Activated CD8-positive, alpha-beta T cell treated with anti-CD3 and anti-CD28 coated beads, Interleukin-2, amount 10 ng/mL, durations not matched to agents 7 days and 5 days (primary cell): ENCODE measurements around the gene HIPK3. TPM values are rescaled to one million over a fixed set of nuclear protein-coding genes. Genes with fewer than 3 reads are reported as not detected.
"Not testable (repeated sequence)": the region's sequence is repeated elsewhere in the genome, so short reads cannot be mapped to it uniquely, and the experiment has no call there.

ENCODE experiments used
- ATAC-seq: fragments of 150-1000 bp; cut with Tn5 transposase; one replicate; pipeline ENCODE4 v1.10.0; 2021; ENCODE audit warnings: moderate library complexity
- CTCF ChIA-PET: fragments of 350-600 bp; sonication (Branson Sonifier 250); formaldehyde crosslinking; loops from one replicate; lab custom pipeline; 2021; ENCODE audit warnings: antibody characterized with exemption; lab: Charles Lee
- POLR2A ChIA-PET: fragments of 350-600 bp; sonication (Branson Sonifier 250); formaldehyde crosslinking; loops from one replicate; lab custom pipeline; 2021; ENCODE audit warnings: antibody characterized with exemption; lab: Charles Lee
- DNase-seq: peaks from one replicate; pipeline ENCODE4 v3.0.0-alpha.2; 2020
- H3K27ac Mint-ChIP-seq: one replicate; pipeline ENCODE4 v1.8.0; 2021; ENCODE audit warnings: mild to moderate bottlenecking, mixed read lengths
- H3K27me3 Mint-ChIP-seq: one replicate; pipeline ENCODE4 v1.8.0; 2021; ENCODE audit warnings: low read depth, mixed read lengths
- H3K36me3 Mint-ChIP-seq: one replicate; pipeline ENCODE4 v1.8.0; 2021; ENCODE audit warnings: low read depth, mixed read lengths
- H3K4me1 Mint-ChIP-seq: one replicate; pipeline ENCODE4 v1.8.0; 2021; ENCODE audit warnings: low read depth, mixed read lengths
- H3K4me3 Mint-ChIP-seq: one replicate; pipeline ENCODE4 v1.8.0; 2021; ENCODE audit warnings: mild to moderate bottlenecking, mixed read lengths
- H3K9me3 Mint-ChIP-seq: one replicate; pipeline ENCODE4 v1.8.0; 2022; ENCODE audit warnings: mixed read lengths; ENCODE audit not compliant: insufficient read depth
- total RNA-seq, 2 experiments: library from RNA; stranded (reverse); gene quantifications; one replicate each; pipeline ENCODE4 v1.2.3, GENCODE V29; 2021

Gene HIPK3
- total RNA-seq, 2 experiments from 2014 or later, result 36.9 to 37.7 TPM

DNA sequence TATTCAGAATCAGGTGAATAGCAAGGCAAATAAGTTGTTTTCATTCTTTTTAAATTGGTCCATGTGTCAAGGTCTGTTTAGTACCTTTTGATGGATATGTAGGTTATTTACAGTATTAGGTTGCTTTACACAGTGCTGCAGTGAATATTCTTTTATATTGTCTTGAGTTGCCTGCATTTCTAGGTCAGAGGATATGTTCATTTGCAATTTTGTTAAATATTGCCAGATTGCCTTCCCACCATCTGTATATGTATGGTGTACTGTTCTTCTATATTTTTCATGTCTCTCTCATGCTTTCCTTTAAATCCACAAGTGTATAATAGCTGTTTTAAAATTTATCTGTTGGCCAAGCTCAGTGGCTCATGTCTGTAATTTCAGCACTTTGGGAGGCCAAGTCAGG lies 24.6 kb downstream of the HIPK3 start:
- H3K9me3 Mint-ChIP-seq, result no peaks in the 10 kb centered on the region

DNA sequence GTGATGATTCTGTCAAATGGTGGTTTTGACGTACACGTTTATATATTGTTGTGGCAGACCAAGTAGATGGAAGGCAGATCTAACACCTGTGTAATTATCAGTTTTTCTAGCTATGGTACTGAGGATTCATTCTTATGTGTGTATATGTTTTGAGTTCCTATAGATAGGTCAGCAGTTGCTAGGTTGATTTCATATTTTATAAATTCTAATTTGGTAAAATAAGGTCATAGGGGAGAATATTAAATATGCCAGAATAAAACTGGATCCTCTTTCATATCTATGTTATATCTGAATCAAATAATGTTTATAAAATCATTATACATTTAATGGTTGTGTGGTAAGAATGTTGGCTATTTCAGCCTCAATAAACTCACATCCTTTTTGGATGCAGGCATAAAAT lies 27.6 kb downstream of the HIPK3 start:
- DNase-seq (no peak), ATAC-seq (no peak)
- Mint-ChIP-seq H3K4me1 (peaks cover 6% of the 10 kb centered on the region), H3K36me3 (peaks cover 14% of the 10 kb centered on the region), H3K4me3 (no peak overlapping the region), H3K27ac (no peak overlapping the region), H3K27me3 (no peaks in the 10 kb centered on the region), H3K9me3 (no peaks in the 10 kb centered on the region)
- CTCF ChIA-PET, result no interaction called here
- POLR2A ChIA-PET, result no interaction called here

More for the DNA sequence above, 24.6 kb downstream of the HIPK3 start:
- H3K27me3 Mint-ChIP-seq, result no peaks in the 10 kb centered on the region
- CTCF ChIA-PET, result interaction anchor here (1.1 kb wide), 1 partner anchor 17 kb away, joined by 3 read pairs; no protein-coding TSS in a partner anchor
- H3K27ac Mint-ChIP-seq, result no peak overlapping the region
- no peak for DNase-seq
- H3K4me3 Mint-ChIP-seq, result no peak overlapping the region
- peaks cover 7% of the 10 kb centered on the region for H3K4me1 Mint-ChIP-seq
- ATAC-seq, result no peak
- H3K36me3 Mint-ChIP-seq, result peaks cover 8% of the 10 kb centered on the region
- POLR2A ChIA-PET, result no interaction called here

DNA sequence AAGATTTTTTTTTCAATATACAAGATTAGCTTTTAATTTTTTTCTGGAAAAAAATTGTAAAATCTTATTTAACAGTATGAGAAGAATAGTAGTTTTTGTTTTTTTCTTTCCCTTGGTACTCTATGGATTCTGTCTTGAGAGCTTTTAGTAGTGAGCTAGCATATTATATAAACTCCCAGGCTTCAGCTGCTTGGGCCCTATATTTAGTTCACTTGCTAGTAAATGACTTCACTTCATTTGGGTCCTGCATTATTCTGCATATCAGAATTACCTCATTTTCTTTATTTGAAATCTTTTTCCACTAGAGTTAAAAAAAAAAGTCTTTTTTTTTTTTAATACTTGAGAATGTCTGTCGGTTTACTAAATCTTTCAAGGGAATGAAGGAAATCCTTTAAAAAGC lies 33.1 kb downstream of the HIPK3 start:
- H3K36me3 Mint-ChIP-seq, result peaks cover 18% of the 10 kb centered on the region
- peaks cover 2% of the 10 kb centered on the region for H3K4me1 Mint-ChIP-seq
- no peaks in the 10 kb centered on the region for H3K27me3 Mint-ChIP-seq
- ChIA-PET CTCF (interaction anchor here (0.9 kb wide), 1 partner anchor 125 kb away, joined by 3 read pairs; no protein-coding TSS in a partner anchor), POLR2A (no interaction called here)
- no peak overlapping the region for H3K4me3 Mint-ChIP-seq
- H3K27ac Mint-ChIP-seq, result no peak overlapping the region
- H3K9me3 Mint-ChIP-seq, result no peaks in the 10 kb centered on the region
- DNase-seq (no peak), ATAC-seq (no peak)

DNA sequence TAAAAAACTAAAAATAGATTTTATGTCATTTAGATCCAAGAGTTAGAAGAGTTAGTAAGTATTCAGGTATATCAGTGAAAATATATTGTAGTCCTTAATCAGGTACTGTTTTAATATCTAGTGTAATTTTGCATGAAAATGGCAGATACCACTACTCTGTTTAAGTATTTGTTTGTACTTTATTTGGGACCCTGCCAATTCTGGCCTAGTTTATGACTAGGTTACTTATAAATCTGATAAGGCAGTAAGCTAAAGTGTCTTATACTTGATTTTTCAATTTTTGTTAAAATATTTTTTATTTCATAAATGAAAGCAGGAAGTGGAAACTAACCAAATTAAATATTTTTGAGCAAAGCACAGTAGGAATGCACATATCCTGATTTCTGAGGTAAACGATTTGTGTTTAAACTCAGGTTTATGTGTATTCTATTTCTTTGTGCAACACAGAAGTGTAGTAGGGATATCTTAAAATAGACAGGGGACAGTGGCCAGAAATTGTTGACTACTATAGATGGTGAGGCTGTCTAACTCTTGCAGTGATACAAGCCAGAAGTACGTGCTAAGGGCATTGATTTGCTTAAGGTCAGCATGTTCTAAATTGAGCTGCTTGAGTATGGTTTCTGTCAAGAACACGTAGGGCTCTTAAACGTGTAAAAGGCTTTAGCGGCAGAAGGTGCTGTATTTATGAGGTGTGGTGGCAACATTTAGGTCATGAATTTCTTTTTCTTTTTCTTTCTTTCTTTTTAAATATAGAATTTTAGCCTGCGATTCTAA lies 34.0 kb downstream of the HIPK3 start:
- Mint-ChIP-seq H3K4me3 (no peak overlapping the region), H3K9me3 (no peaks in the 10 kb centered on the region), H3K36me3 (peaks cover 24% of the 10 kb centered on the region), H3K27ac (no peak overlapping the region), H3K27me3 (no peaks in the 10 kb centered on the region), H3K4me1 (peaks cover 2% of the 10 kb centered on the region)
- POLR2A ChIA-PET, result no interaction called here
- ATAC-seq (no peak), DNase-seq (no peak)
- CTCF ChIA-PET, result no interaction called here

DNA sequence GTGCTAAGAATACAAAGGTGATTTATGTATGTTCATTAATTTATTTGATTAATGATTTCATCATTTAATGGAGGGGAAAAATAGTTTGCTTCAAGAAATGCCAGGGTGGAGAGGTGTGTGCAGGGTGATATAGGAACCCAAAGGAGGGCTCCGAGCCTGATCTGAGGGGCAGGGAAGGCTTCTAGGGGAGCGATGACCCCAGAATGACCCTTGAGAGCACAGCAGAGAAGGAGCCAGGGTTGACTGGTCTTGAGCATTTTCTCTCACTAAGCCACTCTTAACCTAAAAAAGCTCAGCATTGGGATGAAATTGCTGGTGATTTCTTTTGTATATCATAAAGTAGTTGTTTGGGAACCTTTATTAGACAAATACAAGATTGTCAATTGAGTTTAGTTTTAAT lies 35.1 kb downstream of the HIPK3 start:
- Mint-ChIP-seq H3K27ac (no peak overlapping the region), H3K36me3 (peaks cover 21% of the 10 kb centered on the region), H3K27me3 (no peaks in the 10 kb centered on the region), H3K4me3 (no peak overlapping the region), H3K9me3 (no peaks in the 10 kb centered on the region), H3K4me1 (peaks cover 1% of the 10 kb centered on the region)
- DNase-seq, result no peak
- ATAC-seq, result no peak
- CTCF ChIA-PET, result no interaction called here
- POLR2A ChIA-PET, result no interaction called here

DNA sequence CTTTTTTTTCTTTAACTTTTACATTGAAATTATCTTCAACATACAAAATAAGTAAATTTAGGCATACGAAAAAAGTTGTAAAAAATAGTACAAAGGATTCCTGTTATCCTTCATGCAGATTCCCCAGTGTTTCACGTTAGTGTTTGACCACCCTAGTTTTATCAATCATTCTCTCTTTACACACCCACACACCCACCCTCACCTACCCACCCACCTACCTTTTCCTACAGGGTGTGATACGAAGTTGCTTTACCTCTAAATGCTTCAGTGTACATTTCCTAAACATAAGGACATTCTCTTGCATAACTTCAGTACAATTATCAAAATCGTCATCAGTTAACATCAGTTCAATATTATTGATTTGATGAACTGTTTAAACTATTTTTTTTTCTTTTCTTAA lies 37.0 kb downstream of the HIPK3 start:
- no peaks in the 10 kb centered on the region for H3K27me3 Mint-ChIP-seq
- no peak overlapping the region for H3K27ac Mint-ChIP-seq
- ChIA-PET POLR2A (no interaction called here), CTCF (no interaction called here)
- no peak overlapping the region for H3K4me3 Mint-ChIP-seq
- peaks cover 26% of the 10 kb centered on the region for H3K36me3 Mint-ChIP-seq
- H3K4me1 Mint-ChIP-seq, result no peaks in the 10 kb centered on the region
- no peaks in the 10 kb centered on the region for H3K9me3 Mint-ChIP-seq
- no peak for ATAC-seq
- DNase-seq, result no peak

DNA sequence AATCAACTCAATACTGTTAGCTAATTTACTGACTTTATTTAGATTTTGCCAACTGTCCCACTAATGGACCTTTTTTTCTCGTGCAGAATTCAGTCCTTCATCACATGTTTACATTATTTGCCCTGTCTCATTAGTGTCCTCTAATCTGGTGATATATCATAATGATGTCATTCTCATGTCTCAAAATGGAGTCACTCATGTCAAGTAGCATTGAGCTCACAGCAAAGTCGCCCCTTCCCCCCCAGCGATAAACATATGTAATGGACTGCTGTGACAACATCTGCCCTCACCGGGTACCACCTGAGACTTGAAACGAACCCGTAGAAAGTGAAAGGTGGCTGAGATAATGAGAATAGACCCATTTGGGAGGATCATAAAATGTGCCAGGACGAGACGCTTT lies 37.6 kb downstream of the HIPK3 start:
- ChIA-PET POLR2A (no interaction called here), CTCF (no interaction called here)
- no peak for DNase-seq
- H3K36me3 Mint-ChIP-seq, result peaks cover 24% of the 10 kb centered on the region
- H3K9me3 Mint-ChIP-seq, result no peaks in the 10 kb centered on the region
- H3K27ac Mint-ChIP-seq, result no peak overlapping the region
- no peak for ATAC-seq
- no peaks in the 10 kb centered on the region for H3K27me3 Mint-ChIP-seq
- no peaks in the 10 kb centered on the region for H3K4me1 Mint-ChIP-seq
- H3K4me3 Mint-ChIP-seq, result no peak overlapping the region

DNA sequence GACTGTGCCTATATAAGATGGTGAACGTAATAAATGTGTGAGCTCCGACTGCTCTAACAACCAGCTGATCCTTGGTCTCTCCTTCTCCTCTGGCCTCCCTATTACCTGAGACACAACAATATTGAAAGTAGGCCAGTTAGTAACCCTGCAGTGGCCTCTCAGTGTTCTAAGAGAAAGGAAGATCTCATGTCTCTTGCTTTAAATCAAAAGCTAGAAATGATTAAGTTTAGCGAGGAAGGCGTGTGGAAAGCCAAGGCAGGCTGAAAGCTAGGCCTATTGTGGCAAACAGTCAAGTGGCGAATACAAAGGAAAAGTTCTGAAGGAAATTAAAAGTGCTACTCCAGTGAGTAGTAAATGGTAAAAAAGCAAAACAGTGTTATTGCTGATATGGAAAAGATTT lies 39.5 kb downstream of the HIPK3 start:
- Mint-ChIP-seq H3K27me3 (no peaks in the 10 kb centered on the region), H3K27ac (no peak overlapping the region), H3K9me3 (no peaks in the 10 kb centered on the region), H3K4me3 (no peak overlapping the region), H3K4me1 (no peaks in the 10 kb centered on the region), H3K36me3 (peaks cover 33% of the 10 kb centered on the region)
- no peak for ATAC-seq
- ChIA-PET CTCF (interaction anchor here (0.6 kb wide), 1 partner anchor 135 kb away, joined by 3 read pairs; the partner anchor contains the start of gene CSTF3), POLR2A (no interaction called here)
- DNase-seq, result no peak

DNA sequence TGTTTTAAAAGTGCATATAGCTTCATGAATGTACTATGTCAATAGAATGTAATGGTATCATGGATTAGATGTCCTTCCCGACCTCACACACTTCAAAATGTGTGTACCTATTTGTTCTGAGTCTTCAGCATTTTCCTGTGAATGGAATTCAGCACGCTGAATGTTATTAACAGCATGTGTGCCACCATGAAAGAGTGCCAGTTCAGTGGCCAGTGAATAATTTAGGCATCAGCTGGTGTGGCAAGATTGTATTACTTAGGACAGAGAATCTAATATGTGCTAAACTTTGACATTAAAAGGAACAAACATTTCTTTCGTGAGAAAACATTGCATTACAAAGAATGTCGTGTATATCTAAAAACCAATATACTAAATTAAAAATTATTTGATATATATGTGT lies 46.4 kb downstream of the HIPK3 start:
- no peaks in the 10 kb centered on the region for H3K27me3 Mint-ChIP-seq
- H3K27ac Mint-ChIP-seq, result no peak overlapping the region
- DNase-seq, result no peak
- no peak overlapping the region for H3K4me3 Mint-ChIP-seq
- no peaks in the 10 kb centered on the region for H3K4me1 Mint-ChIP-seq
- CTCF ChIA-PET, result no interaction called here
- H3K9me3 Mint-ChIP-seq, result no peaks in the 10 kb centered on the region
- no peak for ATAC-seq
- POLR2A ChIA-PET, result no interaction called here
- H3K36me3 Mint-ChIP-seq, result peaks cover 16% of the 10 kb centered on the region

DNA sequence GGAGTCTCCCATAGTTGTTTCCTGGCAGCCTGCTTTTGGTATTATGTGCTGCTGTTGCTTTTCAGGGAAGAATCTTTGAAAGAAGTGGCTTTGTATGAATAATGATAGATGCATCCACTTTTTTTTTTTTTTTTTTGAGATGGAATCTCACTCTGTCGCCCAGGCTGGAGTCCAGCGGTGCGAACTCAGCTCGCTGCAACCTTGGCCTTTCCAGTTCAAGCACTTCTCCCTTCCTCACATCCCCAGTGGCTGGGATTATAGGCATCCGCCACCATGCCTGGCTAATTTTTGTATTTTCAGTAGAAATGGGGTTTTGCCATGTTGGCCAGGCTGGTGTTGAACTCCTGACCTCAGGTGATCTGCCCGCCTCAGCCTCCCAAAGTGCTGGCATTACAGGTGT lies 49.6 kb downstream of the HIPK3 start:
- H3K27ac Mint-ChIP-seq, H3K9me3 Mint-ChIP-seq, H3K27me3 Mint-ChIP-seq, H3K36me3 Mint-ChIP-seq, ATAC-seq, H3K4me3 Mint-ChIP-seq, DNase-seq: not testable (repeated sequence)
- peaks cover 12% of the 10 kb centered on the region for H3K4me1 Mint-ChIP-seq
- ChIA-PET POLR2A (interaction anchor here (0.6 kb wide), 1 partner anchor 440 kb away, joined by 3 read pairs; no protein-coding TSS in a partner anchor), CTCF (interaction anchor here (0.7 kb wide), 1 partner anchor 21 kb away, joined by 5 read pairs; no protein-coding TSS in a partner anchor)

DNA sequence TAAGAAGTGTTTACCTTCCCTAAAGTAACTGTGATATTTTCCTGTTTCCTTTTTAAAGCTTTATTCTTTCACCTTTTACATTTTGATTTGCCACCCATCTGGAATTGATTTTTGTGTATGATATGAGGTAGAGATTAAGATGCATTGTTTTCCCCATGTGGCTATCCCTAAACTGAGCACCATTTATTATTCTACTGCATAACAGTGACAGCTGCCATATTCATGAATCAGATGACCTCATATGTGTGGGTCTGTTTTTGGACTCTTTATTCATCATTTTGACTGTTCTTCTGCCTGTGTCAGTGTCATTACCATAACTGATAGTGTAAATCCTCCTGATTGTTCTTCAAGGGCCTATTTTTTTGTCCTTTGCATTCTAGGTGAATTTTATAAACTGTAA lies 50.8 kb downstream of the HIPK3 start:
- no peak for DNase-seq
- ChIA-PET CTCF (no interaction called here), POLR2A (no interaction called here)
- no peak for ATAC-seq
- Mint-ChIP-seq H3K9me3 (no peaks in the 10 kb centered on the region), H3K4me1 (peaks cover 12% of the 10 kb centered on the region), H3K4me3 (no peak overlapping the region), H3K27me3 (no peaks in the 10 kb centered on the region), H3K27ac (no peak overlapping the region), H3K36me3 (peaks cover 7% of the 10 kb centered on the region)

DNA sequence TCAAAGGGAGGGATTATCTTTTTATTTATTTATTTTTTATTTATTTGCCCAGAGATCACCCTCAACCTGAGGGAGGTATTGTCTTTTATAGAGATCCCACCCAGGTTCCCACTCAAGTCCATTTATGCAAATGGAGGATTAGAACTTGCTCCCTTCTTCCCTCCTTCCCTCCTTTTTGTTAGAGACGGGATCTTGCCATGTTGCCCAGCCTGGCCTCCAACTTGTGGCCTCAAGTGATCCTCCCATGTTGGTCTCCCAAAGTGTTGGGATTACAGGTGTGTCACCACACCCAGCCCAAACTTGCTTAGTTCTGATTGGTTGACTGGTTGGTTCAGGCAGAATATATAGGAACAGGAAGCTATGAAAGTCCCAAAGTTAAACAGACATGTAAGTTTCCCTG lies 51.9 kb downstream of the HIPK3 start:
- no peaks in the 10 kb centered on the region for H3K9me3 Mint-ChIP-seq
- H3K27me3 Mint-ChIP-seq, result no peaks in the 10 kb centered on the region
- ChIA-PET CTCF (no interaction called here), POLR2A (no interaction called here)
- no peak overlapping the region for H3K4me3 Mint-ChIP-seq
- DNase-seq, result no peak
- H3K27ac Mint-ChIP-seq, result no peak overlapping the region
- no peak for ATAC-seq
- peaks cover 7% of the 10 kb centered on the region for H3K36me3 Mint-ChIP-seq
- peaks cover 12% of the 10 kb centered on the region for H3K4me1 Mint-ChIP-seq
